GM21737 (cell line): ENCODE results near the gene NABP1.

ENCODE experiments used
- ATAC-seq: cut with Tn5 transposase; IDR thresholded peaks from one replicate; pipeline ENCODE4 v1.9.1; 2021; ENCODE audit warnings: mild to moderate bottlenecking, moderate library complexity; ENCODE audit not compliant: unreplicated experiment

Gene NABP1

GRCh38 chr2:191703079-191703725 lies 25.3 kb downstream of the NABP1 start:
- no peak for ATAC-seq

- no peak for ATAC-seq
Observed at GRCh38 chr2:191705084-191705483, 27.1 kb downstream of the NABP1 start.

- ATAC-seq = no peak
Observed at GRCh38 chr2:191705701-191706100, 27.8 kb downstream of the NABP1 start.

GRCh38 chr2:191706791-191707190 lies 28.9 kb downstream of the NABP1 start:
- no peak for ATAC-seq

- ATAC-seq = no peak
Observed at GRCh38 chr2:191707542-191707941, 29.6 kb downstream of the NABP1 start.

DNA sequence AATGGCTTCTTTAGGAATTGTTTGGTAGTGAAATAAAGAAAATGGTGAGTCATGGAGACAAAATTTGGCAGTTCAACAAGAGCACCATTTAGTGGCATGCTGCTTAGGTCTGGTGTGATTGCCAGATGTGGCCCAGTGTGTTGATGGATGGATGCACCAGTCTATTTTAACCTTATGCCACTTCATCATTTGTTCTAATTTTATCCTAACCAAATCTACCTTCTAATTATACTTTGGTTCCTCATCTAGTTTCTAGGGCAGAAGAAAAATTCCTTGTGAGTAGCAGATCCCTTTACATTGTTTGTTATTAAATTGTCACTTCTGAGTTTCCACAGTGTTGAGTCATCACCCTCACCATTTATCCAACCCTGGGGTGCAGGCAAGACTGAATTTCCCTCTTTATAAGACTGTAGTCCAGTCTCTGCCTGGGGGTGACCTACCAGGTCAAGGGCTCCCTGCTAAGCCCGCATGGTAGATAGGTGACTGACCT lies 32.5 kb downstream of the NABP1 start:
- no peak for ATAC-seq

DNA sequence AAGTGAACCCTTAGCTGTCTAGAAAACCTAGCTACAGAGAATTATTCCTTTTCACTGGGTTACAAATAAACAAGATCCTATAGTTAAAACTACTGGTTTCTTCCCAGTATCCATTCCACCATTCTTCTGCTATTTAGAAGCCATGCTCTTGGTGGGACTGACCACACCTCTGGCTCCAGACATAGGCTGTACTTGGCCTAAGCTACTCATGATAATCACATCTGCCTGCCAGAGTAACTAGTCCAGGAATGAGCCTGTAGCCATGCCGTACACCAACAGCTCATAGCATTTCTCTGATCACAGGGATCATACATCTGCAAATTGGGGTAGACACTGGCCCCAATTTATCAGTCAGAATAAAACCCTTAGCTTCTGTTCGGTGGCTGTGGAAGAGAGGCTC lies 33.7 kb downstream of the NABP1 start:
- ATAC-seq = no peak

GRCh38 chr2:191713837-191714236 lies 35.9 kb downstream of the NABP1 start:
- ATAC-seq = no peak

DNA sequence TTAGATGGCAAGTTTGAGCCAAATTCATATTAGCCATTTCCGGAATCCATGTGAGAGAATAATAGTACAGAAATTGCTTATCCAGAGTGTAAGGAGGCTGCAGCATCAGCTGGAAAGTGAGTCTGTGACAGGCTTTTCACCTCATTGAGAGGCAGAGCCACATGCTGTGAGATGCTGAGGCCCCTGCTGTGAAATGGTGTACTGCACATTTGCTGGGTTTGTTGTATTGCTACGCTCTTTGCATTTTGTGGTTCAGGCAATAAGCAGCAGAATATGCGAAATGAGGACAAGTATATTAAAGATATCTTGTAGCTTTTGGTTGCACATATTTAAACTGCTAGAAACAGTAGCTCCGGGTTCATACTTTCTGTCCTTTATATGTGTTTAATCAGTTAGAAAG lies 37.0 kb downstream of the NABP1 start:
- ATAC-seq = no peak

- ATAC-seq = no peak
Observed at GRCh38 chr2:191715471-191715870, 37.5 kb downstream of the NABP1 start.

DNA sequence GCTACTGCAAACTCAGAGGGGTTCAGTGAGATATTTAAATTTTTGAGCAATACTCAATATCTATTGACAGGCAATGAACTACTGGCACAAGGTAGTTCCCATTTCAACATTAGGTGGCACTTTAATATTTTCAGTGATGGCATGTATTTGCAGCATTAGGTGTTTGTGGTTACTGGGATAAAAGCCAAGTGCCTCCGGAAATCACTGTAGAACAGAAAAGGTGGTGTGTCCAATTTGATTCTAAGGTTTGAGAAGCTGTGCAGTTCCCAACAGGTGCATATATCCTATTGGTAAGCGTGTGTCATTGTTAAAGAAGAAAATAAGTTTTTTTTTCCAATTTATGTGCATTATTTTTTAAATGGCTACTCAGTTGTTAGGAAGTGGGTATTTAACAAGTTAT lies 41.3 kb downstream of the NABP1 start:
- no peak for ATAC-seq

GRCh38 chr2:191719938-191720337 lies 42.0 kb downstream of the NABP1 start:
- no peak for ATAC-seq

- ATAC-seq = no peak
Observed at GRCh38 chr2:191721331-191721730, 43.4 kb downstream of the NABP1 start.

DNA sequence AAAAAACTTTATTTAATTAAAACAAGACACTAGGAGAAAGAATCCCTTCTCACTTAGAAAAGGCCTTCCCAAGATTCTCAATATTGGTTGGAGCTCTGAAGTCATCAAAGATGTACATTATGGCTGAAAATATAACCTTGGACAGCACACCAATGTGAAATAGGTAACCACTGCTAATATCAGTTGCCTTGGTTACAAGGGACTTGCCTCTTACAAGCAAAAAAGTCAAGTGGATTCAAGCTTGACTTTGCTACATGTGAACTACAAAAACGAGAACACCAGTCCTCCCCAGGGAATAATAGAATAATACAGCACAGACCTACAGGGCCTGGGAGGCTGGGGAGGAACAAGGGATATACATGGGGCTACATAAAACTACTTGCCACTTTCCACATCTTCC lies 46.1 kb downstream of the NABP1 start:
- peak; percentile 72 for ATAC-seq

DNA sequence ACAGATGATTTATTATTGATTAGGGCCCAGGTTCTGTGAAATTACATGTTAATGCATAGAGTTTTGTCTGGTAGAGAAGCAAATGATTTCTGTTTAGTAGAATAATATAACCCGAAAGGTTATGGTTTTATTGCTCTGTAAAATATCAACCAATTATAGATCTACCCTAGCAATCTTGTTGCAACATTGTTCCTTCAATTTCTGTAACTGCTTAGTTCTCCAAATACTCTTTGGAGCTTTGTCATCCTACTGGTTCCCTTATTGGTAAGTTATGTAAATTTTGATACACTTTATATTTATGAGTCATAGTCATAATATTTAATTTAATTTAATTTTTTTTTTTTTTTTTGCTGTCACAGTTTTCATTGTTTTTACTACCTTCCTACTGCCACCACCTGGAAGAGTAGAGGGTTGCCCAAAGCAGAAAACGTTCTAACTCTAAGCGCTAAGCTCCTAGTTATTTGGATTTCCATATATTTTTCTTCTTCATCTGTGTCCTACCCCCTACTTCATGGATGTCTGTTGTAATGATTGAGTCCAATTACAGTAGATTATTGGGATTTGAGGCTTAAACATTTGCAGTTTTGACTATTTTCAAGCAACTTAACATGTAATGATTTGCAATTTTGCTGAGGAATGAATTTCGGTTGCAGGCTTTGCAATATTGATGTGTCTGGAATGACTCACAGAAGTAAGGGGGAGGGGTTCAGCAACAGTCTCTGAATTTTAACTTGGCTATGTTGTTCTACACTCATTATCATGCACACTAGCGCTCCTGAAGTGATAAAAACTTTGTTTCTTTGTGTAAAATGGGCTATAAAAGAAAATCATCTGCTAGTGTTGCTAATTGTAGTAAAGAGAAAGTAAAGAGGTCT lies 51.1 kb downstream of the NABP1 start:
- no peak for ATAC-seq

DNA sequence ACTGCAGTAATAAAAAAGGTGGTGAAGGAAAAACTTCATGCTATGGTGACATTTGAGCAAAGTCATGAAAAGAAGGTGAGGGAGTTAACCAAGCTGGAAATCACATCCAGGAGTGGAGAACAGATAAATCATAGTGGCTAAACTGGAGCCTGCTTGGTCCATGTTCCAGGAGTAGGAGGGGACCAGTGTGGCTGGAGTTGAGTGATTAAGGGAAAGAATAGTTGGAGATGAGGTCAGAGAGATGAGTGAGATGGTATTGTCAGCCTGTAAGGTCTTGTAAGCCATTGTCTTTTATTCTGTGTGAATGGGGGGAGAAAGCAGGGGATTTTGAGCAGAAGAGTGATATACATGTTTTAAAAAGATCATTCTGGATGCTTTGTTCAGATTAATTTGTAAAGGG lies 52.3 kb downstream of the NABP1 start:
- ATAC-seq = no peak
